Right atrium auricular region (tissue), 2 donors: ENCODE measurements around the gene IL17RE. TPM values are rescaled to one million over a fixed set of nuclear protein-coding genes. Genes with fewer than 3 reads are reported as not detected.
A peak's percentile ranks its signal among the peaks of the same experiment; 100 is the strongest.

Source experiments
- DNase-seq: peaks from one replicate; pipeline ENCODE4 v3.0.0-alpha.2; 2019; ENCODE audit warnings: low spot score
- H3K27ac ChIP-seq, 2 donors: fragments of 200-600 bp; sonication (generic); 1 replicate in 1 of 2; 2 replicates in 1 of 2; pipeline ENCODE4 v1.5.1; 2016 to 2019
- H3K27me3 ChIP-seq, 2 donors: fragments of 200-600 bp; sonication (generic); one replicate each; pipeline versions ENCODE4 v1.5.1 to v1.6.0; 2017 to 2019
- H3K36me3 ChIP-seq: fragments of 200-600 bp; sonication (generic); one replicate; pipeline ENCODE4 v1.5.1; 2016
- H3K4me1 ChIP-seq, 2 donors: fragments of 200-600 bp; sonication (generic); one replicate each; pipeline versions ENCODE4 v1.5.1 to v1.6.0; 2017 to 2019
- H3K4me3 ChIP-seq, 2 donors: fragments of 200-600 bp; sonication (generic); 1 replicate in 1 of 2; 2 replicates in 1 of 2; pipeline ENCODE4 v1.5.1; 2017 to 2019; ENCODE audit warnings: mild to moderate bottlenecking in 1 of 2, moderate library complexity in 1 of 2
- H3K9me3 ChIP-seq, 2 donors: fragments of 200-600 bp; sonication (generic); one replicate each; pipeline ENCODE4 v1.5.1; 2019
- CTCF ChIP-seq, 2 donors: fragments of 200-600 bp; sonication (generic); IDR thresholded peaks; one replicate each; pipeline ENCODE4 v1.5.1; 2019; ENCODE audit warnings: antibody characterized with exemption in 2 of 2
- total RNA-seq, 2 donors: library from RNA; depleted of rRNA; stranded (reverse); fragments of >200 nt; gene quantifications; one replicate each; pipeline ENCODE4 v1.1.0, GENCODE V29; 2016

IL17RE gene
- total RNA-seq, 2 donors from 2014 or later, result 0.89 to 2.6 TPM

- Histone ChIP-seq H3K4me1 (peaks cover 0 to 34% of the 10 kb centered on the region in 2 donors), H3K27me3 (no peaks in the 10 kb centered on the region), H3K9me3 (no peaks in the 10 kb centered on the region), H3K27ac (no peak overlapping the region), H3K4me3 (no peak overlapping the region), H3K36me3 (peaks cover 4% of the 10 kb centered on the region)
- DNase-seq, result no peak
- no peak for TF ChIP-seq CTCF (IDR thresholded peaks at IDR 0.05)
Observed at GRCh38 chr3:9948586-9948985, 45.9 kb downstream of the IL17RE start.

- H3K4me1 ChIP-seq, result peaks cover 0 to 34% of the 10 kb centered on the region in 2 donors
Observed at GRCh38 chr3:9949115-9949514, 46.5 kb downstream of the IL17RE start.

GRCh38 chr3:9949626-9950025 is 47.0 kb downstream of the IL17RE start:
- DNase-seq, result no peak
- H3K4me1 ChIP-seq, result peaks cover 0 to 34% of the 10 kb centered on the region in 2 donors
- H3K4me3 ChIP-seq, result no peak overlapping the region
- H3K27me3 ChIP-seq, result no peaks in the 10 kb centered on the region
- H3K36me3 ChIP-seq, result no peaks in the 10 kb centered on the region
- H3K9me3 ChIP-seq, result no peaks in the 10 kb centered on the region
- no peak for TF ChIP-seq CTCF (IDR thresholded peaks at IDR 0.05)
- H3K27ac ChIP-seq, result no peak overlapping the region

More at GRCh38 chr3:9949115-9949514, 46.5 kb downstream of the IL17RE start:
- Histone ChIP-seq H3K4me3 (no peak overlapping the region), H3K27ac (no peak overlapping the region), H3K27me3 (no peaks in the 10 kb centered on the region), H3K36me3 (no peaks in the 10 kb centered on the region), H3K9me3 (no peaks in the 10 kb centered on the region)
- no peak for TF ChIP-seq CTCF (IDR thresholded peaks at IDR 0.05)
- DNase-seq, result no peak

GRCh38 chr3:9951126-9951525 is 48.5 kb downstream of the IL17RE start:
- Histone ChIP-seq H3K4me1 (peaks cover 0 to 29% of the 10 kb centered on the region in 2 donors), H3K27me3 (no peaks in the 10 kb centered on the region), H3K27ac (no peak overlapping the region), H3K9me3 (no peaks in the 10 kb centered on the region), H3K36me3 (no peaks in the 10 kb centered on the region), H3K4me3 (no peak overlapping the region)
- DNase-seq, result no peak
- no peak for TF ChIP-seq CTCF (IDR thresholded peaks at IDR 0.05)

- H3K4me1 ChIP-seq, result peaks cover 0 to 26% of the 10 kb centered on the region in 2 donors
- H3K4me3 ChIP-seq, result peak overlapping the region; percentile 41 to 55
- H3K27ac ChIP-seq, result no peak overlapping the region
- TF ChIP-seq CTCF (IDR thresholded peaks at IDR 0.05), result no peak
- no peaks in the 10 kb centered on the region for H3K9me3 ChIP-seq
- H3K27me3 ChIP-seq, result no peaks in the 10 kb centered on the region
- H3K36me3 ChIP-seq, result no peaks in the 10 kb centered on the region
- no peak for DNase-seq
Observed at GRCh38 chr3:9951598-9951961, 48.9 kb downstream of the IL17RE start.
